GM12873 (cell line): Measurements from ENCODE around the gene OXER1.
A peak's percentile ranks its signal among the peaks of the same experiment; 100 is the strongest.

ENCODE experiments used
- TF ChIP-seq, protein P1 (sequence below): IDR thresholded peaks from 2 replicates; pipeline ENCODE4 v1.5.1; 2012; ENCODE audit warnings: low read depth, mild to moderate bottlenecking, moderate library complexity, low read length, control low read depth; ENCODE audit not compliant: insufficient read depth; ENCODE audit errors: missing control alignments

The OXER1 gene

GRCh38 chr2:42777883-42778805 lies 14.2 kb upstream of the OXER1 start:
- TF ChIP-seq, protein P1, sequence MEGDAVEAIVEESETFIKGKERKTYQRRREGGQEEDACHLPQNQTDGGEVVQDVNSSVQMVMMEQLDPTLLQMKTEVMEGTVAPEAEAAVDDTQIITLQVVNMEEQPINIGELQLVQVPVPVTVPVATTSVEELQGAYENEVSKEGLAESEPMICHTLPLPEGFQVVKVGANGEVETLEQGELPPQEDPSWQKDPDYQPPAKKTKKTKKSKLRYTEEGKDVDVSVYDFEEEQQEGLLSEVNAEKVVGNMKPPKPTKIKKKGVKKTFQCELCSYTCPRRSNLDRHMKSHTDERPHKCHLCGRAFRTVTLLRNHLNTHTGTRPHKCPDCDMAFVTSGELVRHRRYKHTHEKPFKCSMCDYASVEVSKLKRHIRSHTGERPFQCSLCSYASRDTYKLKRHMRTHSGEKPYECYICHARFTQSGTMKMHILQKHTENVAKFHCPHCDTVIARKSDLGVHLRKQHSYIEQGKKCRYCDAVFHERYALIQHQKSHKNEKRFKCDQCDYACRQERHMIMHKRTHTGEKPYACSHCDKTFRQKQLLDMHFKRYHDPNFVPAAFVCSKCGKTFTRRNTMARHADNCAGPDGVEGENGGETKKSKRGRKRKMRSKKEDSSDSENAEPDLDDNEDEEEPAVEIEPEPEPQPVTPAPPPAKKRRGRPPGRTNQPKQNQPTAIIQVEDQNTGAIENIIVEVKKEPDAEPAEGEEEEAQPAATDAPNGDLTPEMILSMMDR = no peak

DNA sequence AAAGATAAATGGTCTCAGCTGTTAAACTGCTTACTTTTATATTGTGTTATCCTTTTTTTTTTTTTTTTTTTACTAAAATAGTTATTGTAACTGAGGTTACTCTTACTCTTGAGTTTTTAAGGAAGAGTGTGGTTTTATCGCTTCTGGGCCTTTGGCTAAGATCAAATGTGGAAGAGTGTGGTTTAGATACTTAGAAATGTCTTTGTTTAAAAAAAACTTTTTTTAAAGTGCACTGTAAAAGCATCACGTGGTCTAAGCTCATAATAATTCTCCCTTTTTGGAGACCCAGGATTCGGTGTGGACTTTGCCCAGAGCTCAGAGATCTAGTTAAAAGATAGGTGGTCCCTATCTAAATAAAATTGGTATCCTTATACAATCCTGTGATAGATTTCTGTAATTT lies 11.9 kb upstream of the OXER1 start:
- TF ChIP-seq, protein P1 = no peak

- TF ChIP-seq, protein P1 = no peak
Observed at GRCh38 chr2:42775186-42775585, 11.3 kb upstream of the OXER1 start.

- TF ChIP-seq, protein P1 = no peak
Observed at GRCh38 chr2:42771546-42772153, 7.7 kb upstream of the OXER1 start.

DNA sequence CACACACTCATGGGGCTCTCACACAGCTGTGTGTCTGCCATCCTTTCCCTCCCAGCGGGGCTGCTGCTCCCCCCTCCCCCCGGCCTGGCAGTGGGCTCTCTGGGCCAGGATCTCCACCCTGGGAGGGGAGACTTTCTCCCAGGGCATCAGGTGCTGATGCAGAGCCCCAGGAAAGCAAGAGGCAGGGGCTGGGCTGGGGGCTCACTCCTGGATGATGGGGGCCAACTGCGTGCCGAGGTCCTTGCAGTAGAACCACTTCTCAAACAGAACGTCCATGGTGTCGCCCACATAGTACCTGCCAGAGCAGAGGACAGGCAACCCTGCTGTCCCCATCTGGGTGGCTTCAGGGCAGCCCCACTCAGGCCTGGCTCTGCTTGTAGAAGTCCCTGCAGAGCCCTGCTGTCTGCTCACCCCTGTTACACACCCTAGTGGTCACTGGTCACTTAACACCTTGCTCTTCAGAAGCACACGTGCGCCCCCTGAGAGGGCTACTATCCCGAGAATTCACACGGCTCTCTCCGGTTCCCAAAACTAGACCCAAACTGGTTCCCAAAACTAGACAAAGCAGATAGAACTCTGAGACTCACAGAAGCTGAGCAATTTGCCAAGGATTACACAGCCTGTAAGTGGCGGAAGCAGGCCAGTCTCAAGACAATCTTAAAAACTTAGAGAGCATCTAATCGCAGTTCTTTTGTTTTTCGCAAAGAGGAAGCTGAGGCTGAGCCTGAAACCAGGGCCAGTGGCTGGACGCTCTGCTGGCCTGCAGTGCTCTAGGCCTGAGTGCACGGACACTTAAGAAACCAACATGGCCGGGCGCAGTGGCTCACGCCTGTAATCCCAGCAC lies 6.6 kb upstream of the OXER1 start:
- TF ChIP-seq, protein P1 = peak; percentile 55

DNA sequence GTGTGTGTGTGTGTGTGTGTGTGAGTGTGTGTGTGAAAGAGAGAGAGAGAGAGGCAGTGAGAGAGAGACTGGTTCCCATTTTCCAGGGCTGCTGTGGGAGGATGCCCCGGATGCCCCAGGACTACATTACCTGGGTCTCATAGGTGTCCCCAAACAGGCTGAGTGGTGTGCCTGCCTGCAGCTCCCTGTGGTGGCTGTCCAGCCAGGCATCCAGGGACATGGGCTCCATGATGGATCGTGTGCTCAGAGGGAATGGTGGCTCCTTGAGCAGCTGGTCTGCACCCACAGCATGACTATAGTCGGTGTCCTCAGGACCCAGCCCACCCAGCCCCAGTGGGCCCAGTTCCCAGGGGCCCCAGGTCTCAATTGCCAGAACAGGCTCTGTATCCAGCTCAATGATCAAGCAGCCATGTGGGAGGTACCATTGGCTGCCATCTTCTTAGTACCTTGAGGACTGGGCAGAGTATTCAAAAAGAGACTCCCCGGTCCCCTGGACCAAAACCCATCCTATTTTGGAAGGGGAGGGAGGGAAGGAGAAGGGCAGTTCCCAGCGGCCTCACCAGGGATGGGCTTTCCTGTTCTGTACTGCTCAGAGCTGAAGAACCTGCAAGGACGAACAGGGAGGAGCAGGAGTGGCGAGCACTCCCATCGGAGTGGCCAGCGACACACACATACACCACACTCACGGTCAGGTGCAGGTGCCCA lies 5.8 kb upstream of the OXER1 start:
- TF ChIP-seq, protein P1 = no peak
